Neural progenitor cell (in vitro differentiated cells): ENCODE measurements around the gene STXBP5. TPM values are rescaled to one million over a fixed set of nuclear protein-coding genes. Genes with fewer than 3 reads are reported as not detected.

ENCODE experiments used
- DNase-seq: peaks from one replicate; pipeline ENCODE4 v3.0.0-alpha.2; 2016; ENCODE audit warnings: low spot score
- H2AFZ ChIP-seq: fragments of 200-600 bp; sonication (generic); replicated peaks from 2 replicates; pipeline ENCODE4 v1.6.1; 2016; ENCODE audit warnings: antibody characterized with exemption
- H3F3A ChIP-seq: fragments of 200-600 bp; sonication (generic); 2 replicates; pipeline ENCODE4 v1.6.1; 2016; ENCODE audit warnings: antibody characterized with exemption, low read depth
- H3K27ac ChIP-seq: fragments of 200-600 bp; sonication (generic); 2 replicates; pipeline ENCODE4 v1.5.1; 2016; ENCODE audit warnings: mild to moderate bottlenecking
- H3K27me3 ChIP-seq: fragments of 200-600 bp; sonication (generic); 2 replicates; pipeline ENCODE4 v1.6.1; 2016; ENCODE audit warnings: mild to moderate bottlenecking, moderate library complexity
- H3K36me3 ChIP-seq: fragments of 200-600 bp; sonication (generic); 2 replicates; pipeline ENCODE4 v1.5.1; 2016
- H3K4me1 ChIP-seq: fragments of 200-600 bp; sonication (generic); 2 replicates; pipeline ENCODE4 v1.6.1; 2016; ENCODE audit warnings: mixed run types
- H3K4me2 ChIP-seq: fragments of 200-600 bp; sonication (generic); 2 replicates; pipeline ENCODE4 v1.6.1; 2016
- H3K4me3 ChIP-seq: fragments of 200-600 bp; sonication (generic); 2 replicates; pipeline ENCODE4 v1.5.1; 2016
- H3K79me2 ChIP-seq: fragments of 200-600 bp; sonication (generic); 2 replicates; pipeline ENCODE4 v1.6.1; 2016; ENCODE audit warnings: low read depth
- H3K9ac ChIP-seq: fragments of 200-600 bp; sonication (generic); 2 replicates; pipeline ENCODE4 v1.6.1; 2016
- H3K9me3 ChIP-seq: fragments of 200-600 bp; sonication (generic); 2 replicates; pipeline ENCODE4 v1.5.1; 2016; ENCODE audit warnings: low read depth
- H4K20me1 ChIP-seq: fragments of 200-600 bp; sonication (generic); 2 replicates; pipeline ENCODE4 v1.6.1; 2016; ENCODE audit warnings: low read depth
- H3K27ac Mint-ChIP-seq: 3 replicates; pipeline ENCODE4 v1.8.0; 2021; ENCODE audit warnings: mixed read lengths
- H3K27me3 Mint-ChIP-seq: 2 replicates; pipeline ENCODE4 v1.8.0; 2022; ENCODE audit warnings: low read depth, mild to moderate bottlenecking, inconsistent platforms, moderate library complexity, mixed read lengths; ENCODE audit not compliant: insufficient read depth
- H3K36me3 Mint-ChIP-seq: 3 replicates; pipeline ENCODE4 v1.8.0; 2021; ENCODE audit warnings: mixed read lengths
- H3K4me1 Mint-ChIP-seq: 3 replicates; pipeline ENCODE4 v1.8.0; 2021; ENCODE audit warnings: mixed read lengths
- H3K4me3 Mint-ChIP-seq: 3 replicates; pipeline ENCODE4 v1.8.0; 2021; ENCODE audit warnings: mild to moderate bottlenecking, moderate library complexity, mixed read lengths
- H3K9me3 Mint-ChIP-seq: 3 replicates; pipeline ENCODE4 v1.8.0; 2020; ENCODE audit warnings: mixed read lengths
- CTCF ChIP-seq: fragments of 200-600 bp; sonication (generic); IDR thresholded peaks from 2 replicates; pipeline ENCODE4 v1.5.1; 2017; ENCODE audit warnings: antibody characterized with exemption, mild to moderate bottlenecking
- EZH2 ChIP-seq: fragments of 200-600 bp; sonication (generic); IDR thresholded peaks from 2 replicates; pipeline ENCODE4 v1.6.1; 2017; ENCODE audit warnings: antibody characterized with exemption, mild to moderate bottlenecking, moderate library complexity
- EZH2phosphoT487 ChIP-seq: fragments of 200-600 bp; sonication (generic); IDR thresholded peaks from 2 replicates; pipeline ENCODE4 v1.6.1; 2017; ENCODE audit warnings: antibody characterized with exemption
- total RNA-seq: library from RNA; depleted of rRNA; stranded (reverse); fragments of >200 nt; gene quantifications from 2 replicates; pipeline ENCODE4 v1.2.3, GENCODE V29; 2015; ENCODE audit warnings: low replicate concordance

The STXBP5 gene
- total RNA-seq, 1 donor from 2014 or later: 12.0 TPM

GRCh38 chr6:147216915-147217314 lies 12.7 kb downstream of the STXBP5 start:
- H3F3A ChIP-seq: no peaks in the 10 kb centered on the region
- peaks cover 25% of the 10 kb centered on the region for H3K79me2 ChIP-seq
- H3K4me1 ChIP-seq: peaks cover 16% of the 10 kb centered on the region
- TF ChIP-seq CTCF (no peak), EZH2 (no peak), EZH2phosphoT487 (no peak)
- Mint-ChIP-seq H3K4me3 (no peak overlapping the region), H3K9me3 (no peaks in the 10 kb centered on the region), H3K36me3 (peaks cover 9% of the 10 kb centered on the region), H3K27me3 (no peaks in the 10 kb centered on the region), H3K27ac (no peak overlapping the region), H3K4me1 (peaks cover 4% of the 10 kb centered on the region)
- H3K36me3 ChIP-seq: no peaks in the 10 kb centered on the region
- H3K9ac ChIP-seq: no peak overlapping the region
- H3K9me3 ChIP-seq: no peaks in the 10 kb centered on the region
- H4K20me1 ChIP-seq: no peaks in the 10 kb centered on the region
- H2AFZ ChIP-seq: no peak overlapping the region
- H3K4me3 ChIP-seq: no peak overlapping the region
- H3K27ac ChIP-seq: no peak overlapping the region
- H3K27me3 ChIP-seq: no peaks in the 10 kb centered on the region
- peak; percentile 15 for DNase-seq
- peak overlapping the region; percentile 21 for H3K4me2 ChIP-seq

GRCh38 chr6:147217840-147218404 lies 13.7 kb downstream of the STXBP5 start:
- Mint-ChIP-seq H3K27me3 (no peaks in the 10 kb centered on the region), H3K4me3 (no peak overlapping the region), H3K36me3 (peaks cover 4% of the 10 kb centered on the region), H3K27ac (no peak overlapping the region), H3K9me3 (no peaks in the 10 kb centered on the region), H3K4me1 (peaks cover 9% of the 10 kb centered on the region)
- Histone ChIP-seq H4K20me1 (no peaks in the 10 kb centered on the region), H3K79me2 (peaks cover 28% of the 10 kb centered on the region), H3K27ac (no peak overlapping the region), H3K4me1 (peaks cover 8% of the 10 kb centered on the region), H3K9ac (no peak overlapping the region), H3F3A (no peaks in the 10 kb centered on the region), H3K4me2 (no peak overlapping the region), H3K27me3 (no peaks in the 10 kb centered on the region), H3K4me3 (no peak overlapping the region), H3K36me3 (no peaks in the 10 kb centered on the region), H2AFZ (no peak overlapping the region), H3K9me3 (no peaks in the 10 kb centered on the region)
- TF ChIP-seq EZH2 (no peak), EZH2phosphoT487 (no peak), CTCF (no peak)
- DNase-seq: no peak

GRCh38 chr6:147218797-147219196 lies 14.6 kb downstream of the STXBP5 start:
- Histone ChIP-seq H3K27me3 (no peaks in the 10 kb centered on the region), H4K20me1 (no peaks in the 10 kb centered on the region), H3K79me2 (peaks cover 32% of the 10 kb centered on the region), H3F3A (no peaks in the 10 kb centered on the region), H3K9ac (no peak overlapping the region), H3K27ac (no peak overlapping the region), H3K4me1 (peaks cover 8% of the 10 kb centered on the region), H3K4me3 (no peak overlapping the region), H3K4me2 (no peak overlapping the region), H3K9me3 (no peaks in the 10 kb centered on the region), H2AFZ (no peak overlapping the region), H3K36me3 (no peaks in the 10 kb centered on the region)
- Mint-ChIP-seq H3K27me3 (no peaks in the 10 kb centered on the region), H3K4me3 (no peak overlapping the region), H3K4me1 (peaks cover 9% of the 10 kb centered on the region), H3K9me3 (no peaks in the 10 kb centered on the region), H3K36me3 (peaks cover 4% of the 10 kb centered on the region), H3K27ac (peak overlapping the region; percentile 47)
- TF ChIP-seq EZH2phosphoT487 (no peak), EZH2 (no peak), CTCF (no peak)
- no peak for DNase-seq
